Measurements from ENCODE around the gene PPIP5K1.
A peak's percentile ranks its signal among the peaks of the same experiment; 100 is the strongest.
"Not testable (repeated sequence)": the region's sequence is repeated elsewhere in the genome, so short reads cannot be mapped to it uniquely, and the experiment has no call there.

The PPIP5K1 gene

GRCh38 chr15:43589778-43590466 is at the start of gene PPIP5K1:
Gene PPIP5K1 (minus strand): TSS chr15:43590208. CDS start chr15:43584504, 5,704 bp downstream.
- not testable (repeated sequence) for DNase-seq

DNA sequence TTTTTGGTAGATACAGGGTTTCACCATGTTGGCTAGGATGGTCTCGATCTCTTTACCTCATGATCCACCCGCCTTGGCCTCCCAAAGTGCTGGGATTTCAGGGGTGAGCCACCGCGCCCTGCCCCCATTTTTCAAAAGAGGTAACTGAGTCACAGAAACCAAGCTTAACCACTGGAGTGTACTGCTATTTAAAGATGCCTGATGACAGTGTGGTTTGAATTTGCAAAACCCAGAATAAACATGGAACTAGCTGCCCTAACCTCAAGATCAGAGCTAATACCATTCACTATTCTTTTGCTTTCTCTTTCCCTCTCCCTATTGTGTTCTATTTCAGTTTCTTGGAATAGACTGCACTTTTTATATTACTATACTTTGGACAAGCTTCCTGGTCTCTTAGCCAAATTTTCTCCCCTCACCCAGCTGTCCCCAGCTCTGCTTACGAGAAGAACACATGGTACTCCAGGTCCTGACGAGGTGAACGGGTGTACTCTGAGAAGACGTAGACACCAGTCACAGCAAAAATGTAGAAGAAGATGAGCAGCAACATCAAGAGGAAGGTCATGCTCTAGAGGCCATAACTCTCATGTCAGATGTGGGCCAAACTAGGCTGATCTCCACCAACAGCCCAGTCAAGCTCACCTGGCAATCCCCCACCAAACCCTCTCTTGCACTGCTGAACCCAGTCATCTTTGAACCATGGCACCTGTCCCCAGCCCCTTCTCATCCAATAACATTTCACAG is 48.6 kb upstream of the PPIP5K1 start:
- not testable (repeated sequence) for DNase-seq

DNA sequence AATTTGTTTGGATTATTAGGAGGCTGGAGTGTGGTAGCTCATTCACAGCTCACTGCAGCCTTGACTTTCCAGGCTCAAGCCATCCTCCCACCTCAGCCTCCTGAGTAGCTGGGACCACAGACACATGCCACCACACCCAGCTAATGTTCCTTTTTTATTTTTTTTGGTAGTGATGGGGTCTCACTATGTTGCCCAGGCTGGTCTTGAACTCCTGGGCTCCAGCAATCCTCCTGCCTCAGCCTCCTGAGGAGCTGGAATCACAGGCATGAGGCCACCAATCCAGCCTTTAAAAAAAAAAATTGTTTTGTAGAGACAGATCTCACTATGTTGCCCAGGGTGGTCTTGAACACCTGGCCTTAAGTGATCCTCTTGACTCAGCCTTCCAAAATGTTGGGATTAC is 36.9 kb upstream of the PPIP5K1 start:
- DNase-seq: not testable (repeated sequence)

- DNase-seq: no peak
These were observed 35.1 kb upstream of the PPIP5K1 start for GRCh38 chr15:43625106-43625505.

- not testable (repeated sequence) for DNase-seq
These were observed 32.2 kb upstream of the PPIP5K1 start for GRCh38 chr15:43622068-43622799.

- not testable (repeated sequence) for DNase-seq
These were observed 28.7 kb upstream of the PPIP5K1 start, which contains the start of gene STRC for GRCh38 chr15:43618700-43619099. Gene STRC (minus strand): TSS chr15:43618800. CDS start chr15:43618722, 78 bp downstream.

DNA sequence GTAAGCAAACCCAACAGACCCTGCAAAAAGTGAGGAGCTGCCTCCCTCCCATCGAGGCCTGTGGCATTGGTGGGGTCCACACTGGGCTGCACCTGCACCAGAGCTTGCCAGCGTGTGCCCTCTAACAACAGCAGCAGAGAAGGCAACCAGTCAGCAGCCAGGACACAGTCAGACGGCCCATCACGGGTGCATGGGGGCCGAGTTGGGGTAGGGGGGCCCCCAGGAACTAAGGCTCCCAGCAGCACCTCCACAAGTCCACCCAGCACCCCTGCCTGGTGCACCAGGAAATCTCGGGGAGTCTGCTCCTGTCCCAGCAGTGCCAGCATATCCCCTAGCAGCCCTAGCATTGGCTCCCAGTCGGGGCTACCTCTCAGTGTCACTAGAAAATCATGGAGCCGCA is 27.7 kb upstream of the PPIP5K1 start:
- DNase-seq: not testable (repeated sequence)

GRCh38 chr15:43602233-43602632 is 12.2 kb upstream of the PPIP5K1 start:
- peak in 16 of 56 donors; percentile 0 to 33 (median 8) for DNase-seq

- DNase-seq: not testable (repeated sequence)
These were observed 10.2 kb upstream of the PPIP5K1 start for GRCh38 chr15:43600200-43600599.

- DNase-seq: peak in 1 of 56 donors; percentile 3
These were observed 9.1 kb upstream of the PPIP5K1 start for GRCh38 chr15:43599131-43599530.

GRCh38 chr15:43593328-43594190 is 3.6 kb upstream of the PPIP5K1 start, which contains the start of gene CKMT1B:
Gene CKMT1B (plus strand): TSS chr15:43594027. CDS start chr15:43594219, 192 bp downstream.
- not testable (repeated sequence) for DNase-seq

DNA sequence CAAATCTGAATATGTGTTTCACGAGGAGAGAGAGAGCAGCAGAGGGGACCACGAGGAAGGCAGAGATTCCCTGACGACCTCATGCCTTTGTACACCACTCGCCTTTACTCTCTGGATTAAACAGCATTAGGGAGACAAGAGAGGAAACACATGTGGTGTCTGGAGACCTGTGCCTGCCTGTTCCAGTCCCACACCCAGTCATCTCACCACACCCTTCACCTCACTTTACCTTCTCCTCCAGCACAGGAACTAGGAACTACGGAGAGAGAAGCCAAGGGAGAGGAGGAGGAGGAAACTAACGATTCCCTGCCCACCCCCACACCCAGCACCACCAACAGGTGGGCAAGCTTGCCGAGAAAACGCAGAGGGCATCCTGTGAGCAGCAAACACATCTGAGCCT is 2.8 kb upstream of the PPIP5K1 start:
- not testable (repeated sequence) for DNase-seq

GRCh38 chr15:43574607-43575006 is 15.4 kb downstream of the PPIP5K1 start:
- DNase-seq: not testable (repeated sequence)

- DNase-seq: not testable (repeated sequence)
These were observed 23.4 kb downstream of the PPIP5K1 start for GRCh38 chr15:43566615-43567014.

DNA sequence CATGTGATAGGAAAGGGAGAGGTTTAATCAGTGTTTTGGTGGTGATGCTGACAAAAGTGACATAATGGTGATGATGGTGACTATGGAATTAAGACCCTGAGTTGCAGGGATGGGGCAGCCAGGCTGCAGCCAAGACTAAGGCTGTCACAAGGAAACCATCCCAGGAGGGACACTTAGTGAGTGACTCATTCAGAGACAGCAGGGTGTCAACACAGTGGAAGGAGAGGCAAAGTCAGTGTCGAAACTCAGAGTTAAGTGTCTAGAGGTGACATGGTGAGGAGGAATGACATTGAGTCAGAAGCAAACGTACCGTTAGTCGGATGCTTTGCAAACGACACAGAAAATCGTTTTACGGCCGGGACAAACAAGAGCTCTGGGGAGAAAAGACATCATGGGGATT is 26.2 kb downstream of the PPIP5K1 start:
- not testable (repeated sequence) for DNase-seq

- DNase-seq: not testable (repeated sequence)
These were observed 27.3 kb downstream of the PPIP5K1 start for GRCh38 chr15:43562753-43563152.

GRCh38 chr15:43552986-43553385 is 37.0 kb downstream of the PPIP5K1 start:
- no peak for DNase-seq

- DNase-seq: no peak
These were observed 37.8 kb downstream of the PPIP5K1 start for GRCh38 chr15:43552256-43552655.

DNA sequence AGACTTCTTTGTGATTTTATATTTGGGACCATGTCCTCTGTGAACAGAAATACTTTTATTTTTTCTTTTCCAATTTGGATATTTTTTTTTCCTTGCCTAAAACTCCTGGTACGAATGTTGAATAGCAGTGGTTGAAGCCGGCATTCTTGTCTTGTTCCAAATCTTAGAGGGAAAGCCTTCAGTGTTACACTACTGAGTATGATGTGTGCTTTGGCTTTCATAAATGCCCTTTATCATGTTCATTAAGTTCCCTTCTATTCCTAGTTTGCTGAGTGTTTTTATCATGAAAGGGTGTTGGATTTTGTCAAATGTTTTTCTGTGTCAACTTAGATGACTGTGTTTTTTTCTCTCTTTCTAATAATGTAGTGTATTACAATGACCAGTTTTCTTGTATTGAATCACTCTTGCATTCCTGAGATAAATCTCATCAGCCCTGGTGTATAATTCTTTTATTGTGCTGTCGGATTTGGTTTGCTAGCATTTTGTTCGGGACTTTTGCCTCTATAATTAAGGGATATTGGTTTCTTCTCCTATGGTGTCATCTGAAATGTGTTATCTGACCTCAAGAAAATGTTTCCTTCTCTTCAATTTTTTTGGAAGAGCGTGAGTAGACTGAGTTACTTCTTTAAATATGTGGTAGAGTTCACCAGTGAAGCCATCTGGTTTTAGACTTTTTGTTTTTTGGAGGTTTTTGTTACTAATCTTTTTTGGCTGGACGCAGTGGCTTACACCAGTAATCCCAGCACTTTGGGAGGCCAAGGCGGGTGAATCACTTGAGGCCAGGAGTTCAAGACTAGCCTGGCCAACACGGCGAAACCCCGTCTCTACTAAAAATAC is 39.3 kb downstream of the PPIP5K1 start:
- DNase-seq: no peak

- no peak for DNase-seq
These were observed 42.5 kb downstream of the PPIP5K1 start for GRCh38 chr15:43547539-43547938.

Data from amygdala (tissue), 56 donors.